GM12878 (cell line): Measurements from ENCODE around the gene FOXA2. TPM values are rescaled to one million over a fixed set of nuclear protein-coding genes. Genes with fewer than 3 reads are reported as not detected.

Experiments used
- ATAC-seq: fragments of 200-7000 bp; cut with Tn5 transposase; 3 replicates; pipeline ENCODE4 v1.9.1; 2020; ENCODE audit warnings: mild to moderate bottlenecking, moderate library complexity
- Bru-seq: library from RNA; stranded (reverse); fragments of 400-500 nt; gene quantifications from one replicate; lab custom pipeline; 2021; lab: Mats Ljungman, UMichigan
- BruChase-seq, 2 experiments: library from RNA; stranded (reverse); fragments of 400-500 nt; gene quantifications; one replicate each; lab custom pipeline; 2021; lab: Mats Ljungman, UMichigan
- BruUV-seq: library from RNA; stranded (reverse); fragments of 400-500 nt; replicated peaks from 2 replicates; lab custom pipeline; 2021; lab: Mats Ljungman, UMichigan
- CTCF ChIA-PET: fragments of 300-600 bp; sonication (Branson Sonifier 250); formaldehyde crosslinking; extraction: SDS; loops from one replicate; lab custom pipeline; 2021; ENCODE audit warnings: inconsistent platforms; lab: Yijun Ruan, JAX
- POLR2A ChIA-PET: fragments of 350-600 bp; formaldehyde crosslinking; extraction: SDS; loops from one replicate; lab custom pipeline; 2021; ENCODE audit warnings: inconsistent platforms; lab: Charles Lee
- RAD21 ChIA-PET: fragments of 300-600 bp; sonication (Branson Sonifier 250); formaldehyde crosslinking; loops from one replicate; lab custom pipeline; 2023; ENCODE audit warnings: antibody characterized with exemption; ENCODE audit not compliant: unreplicated experiment; lab: Charles Lee
- SMC1A ChIA-PET: fragments of 300-600 bp; sonication (Branson Sonifier 250); formaldehyde crosslinking; loops from one replicate; lab custom pipeline; 2023; ENCODE audit not compliant: unreplicated experiment, uncharacterized antibody; lab: Charles Lee
- DNase-seq: peaks from one replicate; pipeline ENCODE4 v3.0.0-alpha.2; 2011; ENCODE audit warnings: low read depth, low spot score
- FAIRE-seq: peaks from 3 replicates; lab custom pipeline; 2011; peaks lifted over from hg19 to GRCh38; lab: Jason Lieb, UNC
- H2AFZ ChIP-seq: 2 replicates; pipeline ENCODE4 v1.6.0; 2011; ENCODE audit warnings: low read depth, low read length, control low read depth; ENCODE audit not compliant: control insufficient read depth
- H3K27ac ChIP-seq: 2 replicates; pipeline ENCODE4 v1.5.1; 2011; ENCODE audit warnings: control low read depth; ENCODE audit not compliant: control insufficient read depth, insufficient read depth
- H3K27me3 ChIP-seq, 2 experiments: replicated peaks in 1 of 2; 2 replicates each; pipeline versions ENCODE4 v1.6.0 to v1.6.1; 2011; ENCODE audit warnings: low read length in 1 of 2; ENCODE audit not compliant: control insufficient read depth in 2 of 2, insufficient read depth in 2 of 2
- H3K36me3 ChIP-seq, 2 experiments: 2 replicates each; pipeline ENCODE4 v1.5.1; 2011; ENCODE audit warnings: low read length in 1 of 2; ENCODE audit not compliant: control insufficient read depth in 2 of 2, insufficient read depth in 2 of 2
- H3K4me1 ChIP-seq: 2 replicates; pipeline ENCODE4 v1.6.1; 2011; ENCODE audit warnings: mild to moderate bottlenecking, low read length, moderate library complexity, mixed read lengths; ENCODE audit not compliant: control insufficient read depth, insufficient read depth
- H3K4me2 ChIP-seq: 2 replicates; pipeline ENCODE4 v1.6.0; 2011; ENCODE audit warnings: control low read depth; ENCODE audit not compliant: control insufficient read depth, insufficient read depth
- H3K4me3 ChIP-seq: fragments of 200-600 bp; sonication (generic); 2 replicates; pipeline ENCODE4 v1.5.1; 2016
- H3K79me2 ChIP-seq: 2 replicates; pipeline ENCODE4 v1.6.0; 2011; ENCODE audit warnings: low read length; ENCODE audit not compliant: control insufficient read depth, insufficient read depth
- H3K9ac ChIP-seq: 2 replicates; pipeline ENCODE4 v1.8.0; 2011; ENCODE audit warnings: low read length, control low read depth, mixed read lengths; ENCODE audit not compliant: control insufficient read depth, insufficient read depth
- H3K9me3 ChIP-seq: replicated peaks from 3 replicates; pipeline ENCODE4 v1.5.1; 2011; ENCODE audit warnings: mild to moderate bottlenecking, low read length; ENCODE audit not compliant: control insufficient read depth, insufficient read depth
- H4K20me1 ChIP-seq: 2 replicates; pipeline ENCODE4 v1.6.0; 2011; ENCODE audit not compliant: control insufficient read depth, insufficient read depth
- ATF3 ChIP-seq: IDR thresholded peaks from 2 replicates; pipeline ENCODE4 v1.6.1; 2011; ENCODE audit warnings: low read depth, mild to moderate bottlenecking, low read length, moderate library complexity, borderline replicate concordance; ENCODE audit errors: extremely low read depth
- DPF2 ChIP-seq: fragments of 450-650 bp; IDR thresholded peaks from 2 replicates; pipeline ENCODE4 v1.6.1; 2017; ENCODE audit warnings: mild to moderate bottlenecking
- EGR1 ChIP-seq, 2 experiments: IDR thresholded peaks; 1 replicate in 1 of 2; 2 replicates in 1 of 2; pipeline ENCODE4 v1.6.1; 2011 to 2012; ENCODE audit warnings: low read depth in 2 of 2, low read length in 2 of 2, borderline replicate concordance in 1 of 2, mild to moderate bottlenecking in 1 of 2, moderate library complexity in 1 of 2
- EZH2 ChIP-seq: IDR thresholded peaks from 2 replicates; pipeline ENCODE4 v1.6.1; 2012; ENCODE audit warnings: low read depth, mild to moderate bottlenecking, control low read depth, inconsistent platforms, low read length, borderline replicate concordance; ENCODE audit not compliant: control insufficient read depth
- FOXM1 ChIP-seq: IDR thresholded peaks from 2 replicates; pipeline ENCODE4 v1.6.1; 2012; ENCODE audit warnings: low read depth, mild to moderate bottlenecking, inconsistent platforms, low read length, moderate library complexity
- JUND ChIP-seq: IDR thresholded peaks from 2 replicates; pipeline ENCODE4 v1.6.1; 2012; ENCODE audit warnings: low read depth, mild to moderate bottlenecking, low read length, improper control_type of control experiment, moderate library complexity
- MYB ChIP-seq: fragments of 150-350 bp; IDR thresholded peaks from 2 replicates; pipeline ENCODE4 v1.6.1; 2014; ENCODE audit warnings: mild to moderate bottlenecking, low read depth, low read length, borderline replicate concordance
- PAX5 ChIP-seq: IDR thresholded peaks from 2 replicates; pipeline ENCODE4 v1.6.1; 2011; ENCODE audit warnings: low read depth, low read length, borderline replicate concordance
- RELB ChIP-seq: fragments of 450-650 bp; IDR thresholded peaks from 2 replicates; pipeline ENCODE4 v1.6.1; 2017; ENCODE audit warnings: low read depth, mild to moderate bottlenecking, moderate library complexity
- SMAD1 ChIP-seq: fragments of 450-650 bp; IDR thresholded peaks from 2 replicates; pipeline ENCODE4 v1.6.1; 2018; ENCODE audit warnings: mild to moderate bottlenecking, low read depth; ENCODE audit not compliant: partially characterized antibody
- STAT1 ChIP-seq: fragments of 450-650 bp; conservative IDR thresholded peaks from 2 replicates; pipeline ENCODE4 v1.6.1; 2014; ENCODE audit warnings: antibody characterized with exemption, mild to moderate bottlenecking
- TCF3 ChIP-seq: IDR thresholded peaks from 2 replicates; pipeline ENCODE4 v1.6.1; 2012; ENCODE audit warnings: low read depth, mild to moderate bottlenecking, low read length, borderline replicate concordance; ENCODE audit not compliant: insufficient read depth
- ZZZ3 ChIP-seq: IDR thresholded peaks from 2 replicates; pipeline ENCODE4 v1.6.1; 2011; ENCODE audit warnings: low read depth; ENCODE audit not compliant: control insufficient read depth, insufficient read length
- WGBS: methylation state at CpG from one replicate; pipeline ENCODE4 v1.1.6; 2016; ENCODE audit warnings: low lambda C conversion rate; ENCODE audit not compliant: insufficient replicate concordance, insufficient coverage; ENCODE audit errors: missing lambda C conversion rate; 5-methylcytosine and 5-hydroxymethylcytosine counted together
- in situ Hi-C: fragments of 300-500 bp; cut with MboI; formaldehyde crosslinking; loops from 9 replicates; pipeline ENCODE4 v1.14.3; 2018; ENCODE audit warnings: mixed read lengths
- intact Hi-C: fragments of 100-400 bp; cut with micrococcal nuclease; formaldehyde crosslinking; loops from one replicate; pipeline ENCODE4 v1.14.2; 2022; ENCODE audit not compliant: unreplicated experiment
- long read RNA-seq, 2 experiments: library from polyadenylated mRNA; unstranded; transcript quantifications; one replicate each; pipeline ENCODE4 v2.0.0, GENCODE V29; 2019 to 2020
- polyA minus RNA-seq, 3 experiments: library from RNA; depleted of rRNA, polyadenylated mRNA; stranded (reverse); fragments of >200 nt; gene quantifications; 2 replicates each; pipeline ENCODE4 v1.2.3, GENCODE V29; 2011
- polyA plus RNA-seq, 11 experiments: library from polyadenylated mRNA; depleted of rRNA in 4 of 11; unstranded in 6 of 11; stranded (reverse) in 5 of 11; fragments of >200 nt; fragmentation: Nextera tagmentation in 4 of 11; fragmentation: Illumina TruSeq in 1 of 11; extraction: Ambion mirVana in 4 of 11; extraction: Trizol in 1 of 11; gene quantifications; 1 replicate in 1 of 11; 2 replicates in 10 of 11; pipeline versions ENCODE4 v1.2.1 to v1.2.3, GENCODE V29; 2011 to 2016; ENCODE audit warnings: inconsistent platforms in 2 of 11, missing spikeins in 2 of 11, low read depth in 1 of 11
- total RNA-seq, 4 experiments: library from RNA; depleted of rRNA in 3 of 4; stranded (reverse); fragments of >200 nt in 3 of 4; fragmentation: Illumina TruSeq in 1 of 4; extraction: Trizol in 1 of 4; gene quantifications; 2 replicates each; pipeline versions ENCODE4 v1.2.1 to v1.2.3, GENCODE V29; 2013 to 2021
- TF ChIP-seq, protein P1 (sequence below): fragments of 450-650 bp; IDR thresholded peaks from 2 replicates; pipeline ENCODE4 v1.6.1; 2017; ENCODE audit warnings: mild to moderate bottlenecking, moderate library complexity

Gene FOXA2
- not detected in 2 replicates for total RNA-seq (2013; cell fraction: nucleolus; rRNA removed)
- total RNA-seq (2014; rRNA removed) (not detected in 2 replicates), total RNA-seq (2014; rRNA removed; fragmentation: Illumina TruSeq; extraction: Trizol) (not detected in 2 replicates), total RNA-seq (2021) (not detected in 2 replicates), polyA plus RNA-seq (2011; rRNA removed) (not detected in 2 replicates), polyA plus RNA-seq (2014; fragmentation: Illumina TruSeq; extraction: Trizol) (not detected in 2 replicates), polyA plus RNA-seq (2014; fragmentation: Nextera tagmentation; extraction: Ambion mirVana) (not detected), polyA plus RNA-seq (2014; rRNA removed) (not detected in 2 replicates), polyA plus RNA-seq (2016; fragmentation: Nextera tagmentation; extraction: Ambion mirVana) (not detected), polyA minus RNA-seq (2011; rRNA and poly(A)+ RNA removed) (not detected in 2 replicates), Bru-seq, nascent RNA (not detected), BruChase-seq, experiment 1, labeled RNA remaining after a 6-hour chase (not detected), BruChase-seq, experiment 2, labeled RNA remaining after a 2-hour chase (percentile 21 among the genes with signal in this experiment)
- not detected for polyA plus RNA-seq (2011; ENCODE audit: low read depth)
- polyA plus RNA-seq (2011; cell fraction: cytosol; rRNA removed) = not detected in 2 replicates
- not detected in 2 replicates for polyA plus RNA-seq (2011; cell fraction: nucleus; rRNA removed)
- not detected in 2 replicates for polyA plus RNA-seq (2012)
- not detected in 2 replicates for polyA minus RNA-seq (2011; cell fraction: cytosol; rRNA and poly(A)+ RNA removed)
- polyA minus RNA-seq (2011; cell fraction: nucleus; rRNA and poly(A)+ RNA removed) = not detected in 2 replicates
- long read RNA-seq, experiment 1 = 0 reads
- long read RNA-seq, experiment 2 = 0 reads

DNA sequence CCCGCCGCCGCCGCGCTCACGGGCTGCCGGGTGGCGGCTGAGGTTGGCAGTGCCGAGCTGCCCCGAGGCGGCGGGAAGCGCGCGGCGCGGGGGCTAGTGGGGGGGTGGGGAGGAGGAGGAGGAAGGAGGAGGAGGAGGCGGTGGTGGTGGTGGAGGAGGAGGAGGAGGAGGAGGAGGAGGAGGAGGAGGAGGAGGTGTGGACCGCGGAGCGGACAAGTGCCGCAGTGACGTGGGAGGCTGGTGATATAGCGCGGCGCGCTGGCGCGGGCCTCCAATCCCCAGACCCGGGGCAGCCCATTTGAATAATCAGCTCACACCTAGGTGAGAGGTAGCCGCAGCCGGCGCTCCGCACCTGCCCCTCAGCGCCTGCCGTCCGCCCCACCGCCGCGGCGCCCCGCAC, at the start of gene FOXA2:
Gene FOXA2 (minus strand): TSS at position 51 of the 400 bp plus-strand sequence. CDS start 294 bp downstream, outside the sequence.
- no peak for ATAC-seq
- RAD21 ChIA-PET = no interaction called here
- Histone ChIP-seq H3K79me2 (no peaks in the 10 kb centered on the region), H3K9me3 (no peaks in the 10 kb centered on the region; the same call in 2 of the 3 replicates), H3K4me3 (no peak within 1 kb of the TSS), H4K20me1 (no peaks in the 10 kb centered on the region), H3K27me3 (peaks cover 0 to 8% of the 10 kb centered on the region in 2 experiments; a peak in 3 of 4 replicates), H3K9ac (no peak within 1 kb of the TSS), H2AFZ (no peak within 1 kb of the TSS), H3K27ac (no peak within 1 kb of the TSS), H3K4me1 (no peaks in the 10 kb centered on the region), H3K36me3 (no peaks in the 10 kb centered on the region), H3K4me2 (no peak within 1 kb of the TSS)
- no TSS peak for BruUV-seq
- FAIRE-seq = no peak
- in situ Hi-C loops = no loop called here
- intact Hi-C loops = no loop called here
- POLR2A ChIA-PET = no interaction called here
- WGBS = 93% methylated on average over 5 of the region's 42 CpGs
- CTCF ChIA-PET = no interaction called here
- SMC1A ChIA-PET = no interaction called here
- no peak for DNase-seq
- TF ChIP-seq JUND (no peak), PAX5 (no peak), DPF2 (no peak), EZH2 (no peak), SMAD1 (no peak), TCF3 (no peak), RELB (no peak), MYB (no peak), ZZZ3 (no peak), EGR1 (IDR thresholded peaks at IDR 0.05; ENCODE audit: borderline replicate concordance in 1 of 2, low read depth in 2 of 2, low read length in 2 of 2) (no peak), FOXM1 (no peak), ATF3 (no peak), STAT1 (no peak)
- TF ChIP-seq, protein P1, sequence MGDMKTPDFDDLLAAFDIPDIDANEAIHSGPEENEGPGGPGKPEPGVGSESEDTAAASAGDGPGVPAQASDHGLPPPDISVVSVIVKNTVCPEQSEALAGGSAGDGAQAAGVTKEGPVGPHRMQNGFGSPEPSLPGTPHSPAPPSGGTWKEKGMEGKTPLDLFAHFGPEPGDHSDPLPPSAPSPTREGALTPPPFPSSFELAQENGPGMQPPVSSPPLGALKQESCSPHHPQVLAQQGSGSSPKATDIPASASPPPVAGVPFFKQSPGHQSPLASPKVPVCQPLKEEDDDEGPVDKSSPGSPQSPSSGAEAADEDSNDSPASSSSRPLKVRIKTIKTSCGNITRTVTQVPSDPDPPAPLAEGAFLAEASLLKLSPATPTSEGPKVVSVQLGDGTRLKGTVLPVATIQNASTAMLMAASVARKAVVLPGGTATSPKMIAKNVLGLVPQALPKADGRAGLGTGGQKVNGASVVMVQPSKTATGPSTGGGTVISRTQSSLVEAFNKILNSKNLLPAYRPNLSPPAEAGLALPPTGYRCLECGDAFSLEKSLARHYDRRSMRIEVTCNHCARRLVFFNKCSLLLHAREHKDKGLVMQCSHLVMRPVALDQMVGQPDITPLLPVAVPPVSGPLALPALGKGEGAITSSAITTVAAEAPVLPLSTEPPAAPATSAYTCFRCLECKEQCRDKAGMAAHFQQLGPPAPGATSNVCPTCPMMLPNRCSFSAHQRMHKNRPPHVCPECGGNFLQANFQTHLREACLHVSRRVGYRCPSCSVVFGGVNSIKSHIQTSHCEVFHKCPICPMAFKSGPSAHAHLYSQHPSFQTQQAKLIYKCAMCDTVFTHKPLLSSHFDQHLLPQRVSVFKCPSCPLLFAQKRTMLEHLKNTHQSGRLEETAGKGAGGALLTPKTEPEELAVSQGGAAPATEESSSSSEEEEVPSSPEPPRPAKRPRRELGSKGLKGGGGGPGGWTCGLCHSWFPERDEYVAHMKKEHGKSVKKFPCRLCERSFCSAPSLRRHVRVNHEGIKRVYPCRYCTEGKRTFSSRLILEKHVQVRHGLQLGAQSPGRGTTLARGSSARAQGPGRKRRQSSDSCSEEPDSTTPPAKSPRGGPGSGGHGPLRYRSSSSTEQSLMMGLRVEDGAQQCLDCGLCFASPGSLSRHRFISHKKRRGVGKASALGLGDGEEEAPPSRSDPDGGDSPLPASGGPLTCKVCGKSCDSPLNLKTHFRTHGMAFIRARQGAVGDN = no peak
